Heart right ventricle (tissue), 16 donors: Measurements from ENCODE around the gene SNX20. TPM values are rescaled to one million over a fixed set of nuclear protein-coding genes. Genes with fewer than 3 reads are reported as not detected.

Source experiments
- ATAC-seq, 8 donors: fragments of 200-7000 bp; cut with Tn5 transposase; one replicate each; pipeline ENCODE4 v1.9.1; 2020; ENCODE audit warnings: mild to moderate bottlenecking in 8 of 8, moderate library complexity in 8 of 8, moderate number of reproducible peaks in 1 of 8
- DNase-seq, 2 donors: peaks; one replicate each; pipeline ENCODE4 v3.0.0-alpha.2; 2020
- H3K27ac ChIP-seq, 10 donors: fragments of 200-600 bp; sonication (generic) in 2 of 10; one replicate each; pipeline versions ENCODE4 v1.5.0 to v1.8.0; 2020 to 2022; ENCODE audit warnings: mild to moderate bottlenecking in 3 of 10
- H3K27me3 ChIP-seq, 7 donors: fragments of 200-600 bp; one replicate each; pipeline ENCODE4 v1.8.0; 2021 to 2022; ENCODE audit warnings: mild to moderate bottlenecking in 2 of 7
- H3K36me3 ChIP-seq, 9 donors: fragments of 200-600 bp; sonication (generic) in 1 of 9; one replicate each; pipeline versions ENCODE4 v1.5.0 to v1.8.0; 2020 to 2022; ENCODE audit warnings: mild to moderate bottlenecking in 2 of 9
- H3K4me1 ChIP-seq, 9 donors: fragments of 200-600 bp; sonication (generic) in 1 of 9; one replicate each; pipeline versions ENCODE4 v1.5.0 to v1.8.0; 2020 to 2022; ENCODE audit warnings: mild to moderate bottlenecking in 4 of 9
- H3K4me3 ChIP-seq, 10 donors: fragments of 200-600 bp; sonication (generic) in 2 of 10; one replicate each; pipeline versions ENCODE4 v1.5.0 to v1.8.0; 2020 to 2022; ENCODE audit warnings: mild to moderate bottlenecking in 7 of 10, moderate library complexity in 2 of 10
- H3K9me3 ChIP-seq, 11 donors: fragments of 200-600 bp in 10 of 11; sonication (generic) in 2 of 11; one replicate each; pipeline versions ENCODE4 v1.5.0 to v1.8.0; 2013 to 2022; ENCODE audit warnings: mild to moderate bottlenecking in 2 of 11, control low read depth in 1 of 11, moderate library complexity in 1 of 11
- WGBS, 2 donors: extraction: QIAGEN DNeasy Blood & Tissue Kit; methylation state at CpG; one replicate each; pipeline ENCODE4 v1.1.7; 2013; ENCODE audit warnings: inconsistent platforms in 1 of 2; 5-methylcytosine and 5-hydroxymethylcytosine counted together
- intact Hi-C, 10 donors: fragments of 100-400 bp; cut with DNase I; formaldehyde crosslinking; loops; one replicate each; pipeline versions ENCODE4 v1.11.1 to v1.14.2; 2022
- polyA plus RNA-seq, 2 donors: library from polyadenylated mRNA; stranded (reverse); fragments of 200-250 nt; gene quantifications; one replicate each; pipeline ENCODE4 v1.2.3, GENCODE V29; 2013
- total RNA-seq, 10 donors: library from RNA; stranded (reverse); fragmentation: NEBNext Ultra II Directional in 3 of 10; extraction: Animal tissue kit (Norgen Biotek cat#: 25700) in 3 of 10; gene quantifications; one replicate each; pipeline versions ENCODE4 v1.2.1 to v1.2.4, GENCODE V29; 2021 to 2023
- TF ChIP-seq, protein P1 (sequence below), 9 donors: fragments of 200-600 bp; sonication (generic) in 2 of 9; IDR thresholded peaks; one replicate each; pipeline versions ENCODE4 v1.5.0 to v1.8.0; 2021 to 2022; ENCODE audit warnings: antibody characterized with exemption in 9 of 9, mild to moderate bottlenecking in 5 of 9, moderate library complexity in 1 of 9
- donor health status: Arrhythmogenic right ventricular cardiomyopathy.
- donor health status: ischemic (EF 13 %, LVEDD 7.1; RV severe dilation, severe dysfunction).
- donor health status: healthy with polysubstance abuse.
- donor health status: DM: no; HTN: yes; CAD: no.
- donor health status: DM: no; HTN: no; CAD: no.
- donor health status: ischemic (EF 25% LVEDD 6.9; RV normal size, moderate dysfunction).
- donor health status: ischemic (EF 25% LVEDD 5.7; RV mildly dilated, moderate dysfunction).
- donor health status: healthy.
- donor health status: DM: yes; HTN: yes; CAD: no.
- donor health status: Ischemic cardiomyopathy.
- donor health status: ischemic (EF 35%, LVEDD 5.7; RV mildly dilated, moderate dysfunction).
- donor health status: nonischemic (EF 11% LVEDD 7.7; RV severe dilation, severe dysfunction).
- donor health status: DM: yes; HTN: yes; CAD: no.
- donor health status: PGD.
- donor health status: ischemic (EF 29% LVEDD 5.4; RV normal size, mild dysfunction).
- donor health status: nonischemic (EF 23%, LVEDD 6.1; RV moderate dilation, normal function).

SNX20 gene
- total and polyA plus RNA-seq, 12 donors: 0.08 to 7.1 (median 0.63) TPM

DNA sequence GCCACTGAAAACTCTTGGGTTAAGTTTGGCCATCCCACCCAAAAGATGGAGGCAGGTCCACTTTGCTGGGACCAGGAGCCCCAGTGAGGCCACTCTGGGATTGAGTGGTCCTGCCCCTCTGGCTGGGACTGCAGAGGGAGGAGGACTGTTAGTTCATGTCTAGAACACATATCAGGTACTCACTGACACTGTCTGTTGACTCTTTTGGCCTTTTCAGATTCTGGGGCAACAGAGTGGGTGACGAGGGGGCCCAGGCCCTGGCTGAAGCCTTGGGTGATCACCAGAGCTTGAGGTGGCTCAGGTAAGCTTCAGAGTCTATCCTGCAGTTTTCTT is 41.3 kb upstream of the SNX20 start:
- Histone ChIP-seq H3K4me3 (no peak overlapping the region), H3K27me3 (peaks cover 0 to 5% (median 0%) of the 10 kb centered on the region in 7 donors), H3K4me1 (peaks cover 0 to 16% (median 0%) of the 10 kb centered on the region in 9 donors), H3K36me3 (peaks cover 0 to 59% (median 0%) of the 10 kb centered on the region in 9 donors), H3K9me3 (peaks cover 0 to 8% (median 0%) of the 10 kb centered on the region in 11 donors), H3K27ac (peak overlapping the region in 1 of 10 donors; percentile 70)
- ATAC-seq: no peak
- DNase-seq: no peak
- TF ChIP-seq, protein P1, sequence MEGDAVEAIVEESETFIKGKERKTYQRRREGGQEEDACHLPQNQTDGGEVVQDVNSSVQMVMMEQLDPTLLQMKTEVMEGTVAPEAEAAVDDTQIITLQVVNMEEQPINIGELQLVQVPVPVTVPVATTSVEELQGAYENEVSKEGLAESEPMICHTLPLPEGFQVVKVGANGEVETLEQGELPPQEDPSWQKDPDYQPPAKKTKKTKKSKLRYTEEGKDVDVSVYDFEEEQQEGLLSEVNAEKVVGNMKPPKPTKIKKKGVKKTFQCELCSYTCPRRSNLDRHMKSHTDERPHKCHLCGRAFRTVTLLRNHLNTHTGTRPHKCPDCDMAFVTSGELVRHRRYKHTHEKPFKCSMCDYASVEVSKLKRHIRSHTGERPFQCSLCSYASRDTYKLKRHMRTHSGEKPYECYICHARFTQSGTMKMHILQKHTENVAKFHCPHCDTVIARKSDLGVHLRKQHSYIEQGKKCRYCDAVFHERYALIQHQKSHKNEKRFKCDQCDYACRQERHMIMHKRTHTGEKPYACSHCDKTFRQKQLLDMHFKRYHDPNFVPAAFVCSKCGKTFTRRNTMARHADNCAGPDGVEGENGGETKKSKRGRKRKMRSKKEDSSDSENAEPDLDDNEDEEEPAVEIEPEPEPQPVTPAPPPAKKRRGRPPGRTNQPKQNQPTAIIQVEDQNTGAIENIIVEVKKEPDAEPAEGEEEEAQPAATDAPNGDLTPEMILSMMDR (IDR thresholded peaks at IDR 0.05): no peak
- intact Hi-C loops: no loop called here
- WGBS, 2 donors: 98 to 100% methylated on average over 1 of the region's 1 CpG

DNA sequence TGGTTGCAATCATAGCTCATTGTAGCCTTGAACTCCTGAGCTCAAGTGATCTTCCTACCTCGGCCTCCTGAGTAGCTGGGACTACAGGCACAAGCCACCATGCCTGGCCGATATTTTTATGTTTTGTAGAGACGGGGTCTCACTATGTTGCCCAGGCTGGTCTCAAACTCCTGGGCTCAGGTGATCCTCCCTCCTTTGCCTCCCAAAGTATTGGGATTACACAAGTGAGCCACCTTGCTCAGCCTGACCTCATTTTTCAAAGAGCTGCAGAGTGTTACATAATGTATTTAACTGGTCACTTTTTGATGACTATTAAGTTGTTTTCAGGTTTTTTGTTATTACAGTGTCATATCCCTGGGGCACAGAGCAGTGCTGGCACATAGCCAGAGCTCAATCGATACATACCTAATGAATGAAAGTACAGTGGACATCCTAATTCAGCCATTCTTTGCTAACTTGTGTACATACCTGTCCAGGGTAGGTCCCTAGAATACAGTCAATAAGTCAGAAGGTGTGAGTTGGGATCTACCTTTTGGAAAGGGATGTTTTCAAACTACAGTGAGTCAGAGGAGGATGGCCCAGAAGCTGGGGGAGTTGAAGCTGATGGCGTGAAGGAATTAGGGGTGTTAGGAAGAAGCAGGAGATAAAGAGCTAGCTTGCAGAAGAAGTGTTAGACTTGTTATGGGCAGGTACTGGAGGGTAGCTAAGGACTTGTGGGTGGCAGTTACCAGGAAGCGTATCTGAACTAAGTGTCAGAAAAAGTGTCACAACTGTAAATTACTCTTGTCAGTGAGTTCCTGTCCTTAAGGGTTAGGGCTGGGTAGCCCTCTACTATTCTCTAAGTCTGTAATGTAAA is 40.7 kb upstream of the SNX20 start:
- Histone ChIP-seq H3K4me3 (no peak overlapping the region), H3K36me3 (peaks cover 0 to 53% (median 0%) of the 10 kb centered on the region in 9 donors), H3K27me3 (peaks cover 0 to 5% (median 0%) of the 10 kb centered on the region in 7 donors), H3K9me3 (peaks cover 0 to 8% (median 0%) of the 10 kb centered on the region in 11 donors), H3K4me1 (peaks cover 0 to 22% (median 0%) of the 10 kb centered on the region in 9 donors), H3K27ac (peak overlapping the region in 1 of 10 donors; percentile 70)
- no peak for DNase-seq
- 92% methylated on average over 6 of the region's 6 CpGs for WGBS, 2 donors
- intact Hi-C loops: no loop called here
- TF ChIP-seq, protein P1 (IDR thresholded peaks at IDR 0.05): no peak
- no peak for ATAC-seq

DNA sequence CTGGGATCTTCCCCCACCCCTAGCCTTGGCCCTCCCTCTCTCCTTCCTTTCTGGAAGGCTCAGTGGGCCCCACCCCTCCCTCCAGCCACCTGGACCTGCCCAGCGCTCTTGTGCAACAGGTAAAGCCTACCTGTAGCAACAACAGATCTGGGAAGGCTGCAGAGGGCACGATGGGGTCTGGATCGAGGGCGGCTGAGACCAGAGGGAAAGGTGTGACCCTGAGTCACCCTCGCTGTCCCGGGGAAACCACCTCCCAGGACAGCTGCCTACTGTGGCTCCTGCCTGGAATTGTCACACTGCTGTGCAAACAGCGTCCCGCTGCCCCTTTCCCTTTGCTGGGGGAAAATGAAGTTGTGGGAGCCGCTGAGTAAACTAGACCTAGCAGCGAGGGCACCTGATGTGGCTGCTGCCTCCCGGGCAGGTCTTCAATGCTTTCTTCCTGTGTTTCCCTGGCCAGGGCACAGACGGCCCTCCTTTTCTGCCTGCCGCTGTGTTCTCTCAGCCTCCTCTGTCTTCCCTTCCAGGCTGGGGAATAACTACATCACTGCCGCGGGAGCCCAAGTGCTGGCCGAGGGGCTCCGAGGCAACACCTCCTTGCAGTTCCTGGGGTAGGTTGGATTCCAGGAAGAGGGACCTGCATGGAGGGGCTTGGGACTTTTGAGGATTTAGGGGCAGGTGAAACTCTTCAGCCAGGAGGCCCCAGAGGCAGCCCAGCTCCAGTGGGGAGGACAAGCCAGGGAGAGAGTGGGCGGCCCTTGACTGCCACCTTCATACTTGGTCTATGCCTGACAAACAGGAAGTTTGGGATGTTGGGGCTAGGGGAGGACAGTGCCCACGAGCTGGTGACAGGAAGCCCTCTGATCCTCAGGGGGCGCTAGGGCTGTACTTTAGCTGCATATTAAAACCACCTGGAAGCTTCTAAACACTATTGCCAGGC is 38.6 kb upstream of the SNX20 start:
- Histone ChIP-seq H3K27me3 (peaks cover 0 to 5% (median 0%) of the 10 kb centered on the region in 7 donors), H3K9me3 (peaks cover 0 to 8% (median 0%) of the 10 kb centered on the region in 11 donors), H3K4me1 (peaks cover 0 to 25% (median 0%) of the 10 kb centered on the region in 9 donors), H3K27ac (no peak overlapping the region), H3K4me3 (no peak overlapping the region), H3K36me3 (peaks cover 0 to 32% (median 0%) of the 10 kb centered on the region in 9 donors)
- WGBS, 2 donors: 75 to 81% methylated on average over 20 of the region's 20 CpGs
- intact Hi-C loops: no loop called here
- no peak for DNase-seq
- ATAC-seq: no peak
- TF ChIP-seq, protein P1 (IDR thresholded peaks at IDR 0.05): no peak

DNA sequence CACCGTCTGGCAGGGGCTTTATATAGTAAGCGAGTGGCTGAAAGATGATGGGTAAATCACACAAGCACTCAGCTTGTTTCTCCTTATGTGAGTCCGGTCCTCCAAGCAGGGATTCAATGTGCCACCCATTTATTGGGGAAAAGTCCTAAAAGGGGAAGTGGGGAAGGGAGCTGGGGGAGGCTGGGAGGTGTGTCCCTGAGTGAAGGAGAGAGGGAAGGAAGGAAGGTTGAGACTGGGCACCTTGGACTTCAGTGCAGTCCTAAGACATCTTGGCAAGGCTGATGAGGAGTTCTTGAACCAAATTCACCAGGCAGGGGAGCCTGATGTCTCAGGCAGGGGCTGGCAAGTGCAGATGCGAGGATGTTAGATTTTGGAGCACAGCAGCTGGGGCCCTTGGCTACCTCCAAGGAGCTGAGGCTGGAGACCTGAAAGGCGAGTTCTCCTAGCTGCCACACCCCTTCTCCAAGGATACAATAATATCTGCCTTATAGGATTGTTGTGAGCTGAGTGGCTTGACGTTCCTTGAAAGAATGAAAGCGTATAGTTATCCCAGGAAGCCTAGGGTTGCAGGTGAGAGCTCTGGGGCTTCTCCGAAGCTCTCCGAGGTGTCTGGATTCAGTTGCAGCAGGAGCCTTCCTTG is 37.8 kb upstream of the SNX20 start:
- DNase-seq: no peak
- Histone ChIP-seq H3K4me1 (peaks cover 0 to 30% (median 0%) of the 10 kb centered on the region in 9 donors), H3K4me3 (no peak overlapping the region), H3K27me3 (peaks cover 0 to 5% (median 0%) of the 10 kb centered on the region in 7 donors), H3K36me3 (peaks cover 0 to 26% (median 0%) of the 10 kb centered on the region in 9 donors), H3K9me3 (peaks cover 0 to under 1% (median 0%) of the 10 kb centered on the region in 11 donors), H3K27ac (no peak overlapping the region)
- ATAC-seq: no peak
- 77 to 83% methylated on average over 9 of the region's 9 CpGs for WGBS, 2 donors
- intact Hi-C loops: no loop called here
- TF ChIP-seq, protein P1 (IDR thresholded peaks at IDR 0.05): no peak
